ENCODE data around the gene SPTB. TPM values are rescaled to one million over a fixed set of nuclear protein-coding genes. Genes with fewer than 3 reads are reported as not detected.

Gene SPTB
- total and polyA plus RNA-seq, 2 experiments from 2014 or later, result 1.1 to 1.7 TPM

- no peaks in the 10 kb centered on the region for H3K36me3 ChIP-seq (replicated peaks; ENCODE audit: insufficient read depth, low read depth)
- no peaks in the 10 kb centered on the region for H3K9me3 ChIP-seq (ENCODE audit: low read depth)
- H3K9me2 ChIP-seq (replicated peaks; ENCODE audit: insufficient read depth), result no peaks in the 10 kb centered on the region
- H2AFZ ChIP-seq, result no peak overlapping the region
- H3K4me2 ChIP-seq, result no peak overlapping the region
- no peak for DNase-seq (ENCODE audit: low spot score)
- H4K20me1 ChIP-seq (ENCODE audit: insufficient read depth, poor library complexity, severe bottlenecking), result no peaks in the 10 kb centered on the region
- H3K4me3 ChIP-seq, result no peak overlapping the region
- no peaks in the 10 kb centered on the region for H3K4me1 ChIP-seq (ENCODE audit: insufficient read depth)
- H3K27me3 ChIP-seq, result peaks cover 28% of the 10 kb centered on the region
- 93% methylated on average over 3 of the region's 3 CpGs for WGBS (ENCODE audit: low lambda C conversion rate, missing lambda C conversion rate)
- no peaks in the 10 kb centered on the region for H3K79me2 ChIP-seq
- no peak overlapping the region for H3K27ac ChIP-seq
- no peak for TF ChIP-seq EZH2 (IDR thresholded peaks at IDR 0.05; ENCODE audit: borderline replicate concordance)
- no peak for TF ChIP-seq EZH2phosphoT487 (IDR thresholded peaks at IDR 0.05; ENCODE audit: low read depth, severe bottlenecking, unreplicated experiment)
- no peak for TF ChIP-seq CTCF (IDR thresholded peaks at IDR 0.05; ENCODE audit: poor library complexity)
Measured at GRCh38 chr14:64848239-64848638, 31.5 kb downstream of the SPTB start.

GRCh38 chr14:64846319-64846718, 33.4 kb downstream of the SPTB start:
- 91% methylated on average over 4 of the region's 4 CpGs for WGBS (ENCODE audit: low lambda C conversion rate, missing lambda C conversion rate)
- Histone ChIP-seq H3K27me3 (peaks cover 28% of the 10 kb centered on the region), H3K4me1 (ENCODE audit: insufficient read depth) (no peaks in the 10 kb centered on the region), H3K9me3 (ENCODE audit: low read depth) (no peaks in the 10 kb centered on the region), H3K27ac (no peak overlapping the region), H3K4me3 (no peak overlapping the region), H3K36me3 (replicated peaks; ENCODE audit: insufficient read depth, low read depth) (no peaks in the 10 kb centered on the region), H3K4me2 (no peak overlapping the region), H3K79me2 (no peaks in the 10 kb centered on the region), H4K20me1 (ENCODE audit: insufficient read depth, poor library complexity, severe bottlenecking) (no peaks in the 10 kb centered on the region), H2AFZ (no peak overlapping the region), H3K9me2 (replicated peaks; ENCODE audit: insufficient read depth) (no peaks in the 10 kb centered on the region)
- TF ChIP-seq EZH2phosphoT487 (IDR thresholded peaks at IDR 0.05; ENCODE audit: low read depth, severe bottlenecking, unreplicated experiment) (no peak), EZH2 (IDR thresholded peaks at IDR 0.05; ENCODE audit: borderline replicate concordance) (no peak), CTCF (IDR thresholded peaks at IDR 0.05; ENCODE audit: poor library complexity) (no peak)
- no peak for DNase-seq (ENCODE audit: low spot score)

- no peaks in the 10 kb centered on the region for H3K9me2 ChIP-seq (replicated peaks; ENCODE audit: insufficient read depth)
- H3K27me3 ChIP-seq, result peaks cover 28% of the 10 kb centered on the region
- no peak overlapping the region for H2AFZ ChIP-seq
- H3K27ac ChIP-seq, result no peak overlapping the region
- no peak overlapping the region for H3K4me2 ChIP-seq
- H3K4me1 ChIP-seq (ENCODE audit: insufficient read depth), result no peaks in the 10 kb centered on the region
- TF ChIP-seq CTCF (IDR thresholded peaks at IDR 0.05; ENCODE audit: poor library complexity) (no peak), EZH2phosphoT487 (IDR thresholded peaks at IDR 0.05; ENCODE audit: low read depth, severe bottlenecking, unreplicated experiment) (no peak), EZH2 (IDR thresholded peaks at IDR 0.05; ENCODE audit: borderline replicate concordance) (no peak)
- no peaks in the 10 kb centered on the region for H3K36me3 ChIP-seq (replicated peaks; ENCODE audit: insufficient read depth, low read depth)
- no peak overlapping the region for H3K4me3 ChIP-seq
- DNase-seq (ENCODE audit: low spot score), result no peak
- H3K79me2 ChIP-seq, result no peaks in the 10 kb centered on the region
- no peaks in the 10 kb centered on the region for H4K20me1 ChIP-seq (ENCODE audit: insufficient read depth, poor library complexity, severe bottlenecking)
- no peaks in the 10 kb centered on the region for H3K9me3 ChIP-seq (ENCODE audit: low read depth)
- 33% methylated on average over 6 of the region's 6 CpGs for WGBS (ENCODE audit: low lambda C conversion rate, missing lambda C conversion rate)
Measured at GRCh38 chr14:64845878-64846277, 33.8 kb downstream of the SPTB start.

Measured in hepatocyte (in vitro differentiated cells).